ENCODE data around the gene CHN1.
A peak's percentile ranks its signal among the peaks of the same experiment; 100 is the strongest.

CHN1 gene

GRCh38 chr2:175008801-175009495 lies 3.8 kb upstream of the CHN1 start:
- H3K36me3 ChIP-seq, result no peaks in the 10 kb centered on the region
- H3K27me3 ChIP-seq, result no peaks in the 10 kb centered on the region
- no peaks in the 10 kb centered on the region for H3K9me3 ChIP-seq
- TF ChIP-seq CTCF (IDR thresholded peaks at IDR 0.05; ENCODE audit: low read depth, low read length), result no peak
- no peak overlapping the region for H3K4me3 ChIP-seq (ENCODE audit: low read depth, low read length)
- no peak for DNase-seq
- H3K4me1 ChIP-seq, result peaks cover 16% of the 10 kb centered on the region

DNA sequence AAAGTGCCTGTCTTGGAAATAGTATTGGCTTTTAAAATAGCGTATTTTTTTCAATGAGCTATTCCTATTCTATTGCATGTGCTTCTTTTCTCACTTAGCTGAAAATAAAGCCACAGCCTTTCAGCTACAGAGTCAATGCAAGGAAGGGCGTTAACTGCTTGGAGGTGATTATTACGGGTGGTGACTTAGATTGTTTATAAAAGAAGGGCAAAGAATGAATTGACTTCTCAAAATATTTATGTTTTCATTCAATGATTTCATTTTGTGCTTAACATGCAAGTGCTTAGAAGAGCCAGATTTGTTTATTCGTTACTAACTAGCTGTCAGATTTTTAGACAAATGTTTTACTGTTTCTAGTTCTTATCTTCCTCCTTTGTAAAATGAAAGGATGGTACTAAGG lies 2.8 kb upstream of the CHN1 start:
- DNase-seq, result no peak
- Histone ChIP-seq H3K27me3 (no peaks in the 10 kb centered on the region), H3K4me1 (peaks cover 16% of the 10 kb centered on the region), H3K4me3 (ENCODE audit: low read depth, low read length) (no peak overlapping the region), H3K9me3 (no peaks in the 10 kb centered on the region), H3K36me3 (no peaks in the 10 kb centered on the region)
- no peak for TF ChIP-seq CTCF (IDR thresholded peaks at IDR 0.05; ENCODE audit: low read depth, low read length)

DNA sequence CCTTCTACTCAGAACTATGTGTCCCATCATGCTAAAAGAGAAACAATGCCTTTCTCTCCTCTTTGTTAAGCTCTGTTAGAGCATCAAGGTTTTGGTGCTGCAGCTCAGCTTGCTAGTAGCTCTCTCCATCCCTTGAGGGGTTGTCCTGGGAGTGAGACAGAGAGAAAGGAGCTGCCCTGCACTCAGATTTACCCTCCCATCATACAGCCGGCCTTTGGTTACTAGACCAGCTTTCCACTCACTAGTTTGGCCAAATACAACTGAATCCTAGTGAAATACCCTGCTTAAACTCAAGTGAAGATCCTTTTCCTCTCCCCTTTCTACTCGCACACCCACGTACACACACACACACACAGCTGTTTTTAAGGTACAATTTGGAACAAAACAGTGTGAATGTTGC lies 2.3 kb upstream of the CHN1 start:
- DNase-seq, result no peak
- Histone ChIP-seq H3K9me3 (no peaks in the 10 kb centered on the region), H3K27me3 (no peaks in the 10 kb centered on the region), H3K36me3 (no peaks in the 10 kb centered on the region), H3K4me1 (peaks cover 16% of the 10 kb centered on the region), H3K4me3 (ENCODE audit: low read depth, low read length) (no peak overlapping the region)
- no peak for TF ChIP-seq CTCF (IDR thresholded peaks at IDR 0.05; ENCODE audit: low read depth, low read length)

DNA sequence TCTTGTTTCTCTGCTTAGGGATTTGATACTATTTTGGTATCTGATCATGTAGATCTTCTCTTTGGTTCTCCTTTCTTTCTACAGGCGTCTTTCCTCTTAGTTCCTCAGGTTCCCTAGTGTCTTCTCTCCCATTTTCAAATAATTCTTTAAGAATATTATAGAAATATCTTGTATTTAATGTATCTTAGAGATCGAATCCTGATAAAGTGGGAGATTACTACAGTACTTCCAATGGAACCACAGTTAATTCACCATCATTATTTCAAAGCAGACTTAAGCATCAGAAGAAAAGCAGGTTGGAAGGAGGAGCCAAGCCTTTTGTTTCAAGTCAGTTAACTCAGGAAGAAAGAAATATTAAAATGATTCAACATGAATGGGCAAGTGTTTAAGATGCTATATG lies 1.1 kb upstream of the CHN1 start:
- Histone ChIP-seq H3K36me3 (no peaks in the 10 kb centered on the region), H3K9me3 (no peaks in the 10 kb centered on the region), H3K4me1 (peaks cover 7% of the 10 kb centered on the region), H3K27me3 (no peaks in the 10 kb centered on the region), H3K4me3 (ENCODE audit: low read depth, low read length) (peak overlapping the region; percentile 65)
- no peak for TF ChIP-seq CTCF (IDR thresholded peaks at IDR 0.05; ENCODE audit: low read depth, low read length)
- DNase-seq, result no peak

DNA sequence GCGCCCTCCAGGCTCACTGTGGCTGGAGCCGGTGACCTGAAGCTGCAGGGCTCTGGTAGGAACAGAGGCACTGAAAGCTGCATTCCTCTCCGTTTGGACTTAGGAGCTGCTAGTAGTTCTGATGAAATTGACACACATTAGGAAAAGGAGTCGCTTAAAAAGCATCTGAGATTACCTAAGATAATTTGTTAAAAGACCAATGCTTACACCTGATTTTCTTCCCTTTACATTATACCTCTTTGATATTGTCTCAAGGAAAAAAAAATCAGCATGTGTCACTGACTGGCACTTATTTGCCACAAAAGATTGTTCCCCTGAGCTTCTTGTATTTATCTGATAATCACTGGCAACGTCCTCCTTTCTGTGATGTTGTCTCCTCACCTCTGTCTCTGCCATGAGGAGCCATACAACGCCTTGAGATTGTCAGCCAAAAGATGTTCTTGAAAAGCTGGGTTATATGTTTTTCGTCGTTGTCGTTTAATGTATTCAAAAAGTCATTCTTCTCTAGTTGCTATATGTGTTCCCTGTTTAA lies 618 bp upstream of the CHN1 start:
- Histone ChIP-seq H3K36me3 (no peaks in the 10 kb centered on the region), H3K27me3 (no peaks in the 10 kb centered on the region), H3K4me3 (ENCODE audit: low read depth, low read length) (peak overlapping the region; percentile 65), H3K4me1 (peaks cover 7% of the 10 kb centered on the region; the same call in 1 of the 2 replicates), H3K9me3 (no peaks in the 10 kb centered on the region)
- no peak for TF ChIP-seq CTCF (IDR thresholded peaks at IDR 0.05; ENCODE audit: low read depth, low read length)
- no peak for DNase-seq

- no peaks in the 10 kb centered on the region for H3K9me3 ChIP-seq
- H3K4me3 ChIP-seq (ENCODE audit: low read depth, low read length), result peak overlapping the region; percentile 65
- peak; percentile 43 for DNase-seq
- H3K4me1 ChIP-seq, result peaks cover 4% of the 10 kb centered on the region; the same call in 1 of the 2 replicates
- TF ChIP-seq CTCF (IDR thresholded peaks at IDR 0.05; ENCODE audit: low read depth, low read length), result no peak
- no peaks in the 10 kb centered on the region for H3K36me3 ChIP-seq
- H3K27me3 ChIP-seq, result no peaks in the 10 kb centered on the region
Observed at GRCh38 chr2:175004730-175004979, 526 bp downstream of the CHN1 start.

Data from BE2C (cell line).